Keratinocyte (primary cell): Measurements from ENCODE around the gene CLPTM1L. TPM values are rescaled to one million over a fixed set of nuclear protein-coding genes. Genes with fewer than 3 reads are reported as not detected.

ENCODE experiments used
- DNase-seq: peaks from one replicate; pipeline ENCODE4 v3.0.0-alpha.2; 2011; ENCODE audit warnings: low read depth, missing footprints, low spot score
- FAIRE-seq: peaks from 2 replicates; lab custom pipeline; 2011; peaks lifted over from hg19 to GRCh38; lab: Jason Lieb, UNC
- H2AFZ ChIP-seq: 2 replicates; pipeline ENCODE4 v1.6.0; 2012; ENCODE audit warnings: low read length, control low read depth, inconsistent platforms; ENCODE audit not compliant: control insufficient read depth
- H3K27ac ChIP-seq: 2 replicates; pipeline ENCODE4 v1.5.1; 2011; ENCODE audit warnings: low read length; ENCODE audit not compliant: control insufficient read depth, insufficient read depth
- H3K27me3 ChIP-seq: 3 replicates; pipeline ENCODE4 v1.6.0; 2011; ENCODE audit warnings: low read length; ENCODE audit not compliant: control insufficient read depth, insufficient read depth; ENCODE audit errors: extremely low read depth
- H3K36me3 ChIP-seq, 2 experiments: 2 replicates in 1 of 2; 3 replicates in 1 of 2; pipeline ENCODE4 v1.5.1; 2011; ENCODE audit warnings: low read length in 2 of 2, mild to moderate bottlenecking in 1 of 2; ENCODE audit not compliant: control insufficient read depth in 2 of 2, insufficient read depth in 2 of 2; ENCODE audit errors: extremely low read depth in 1 of 2
- H3K4me1 ChIP-seq: 3 replicates; pipeline ENCODE4 v1.5.1; 2011; ENCODE audit warnings: low read length; ENCODE audit not compliant: control insufficient read depth, insufficient read depth; ENCODE audit errors: extremely low read depth
- H3K4me2 ChIP-seq: 3 replicates; pipeline ENCODE4 v1.6.0; 2011; ENCODE audit warnings: low read depth, low read length; ENCODE audit not compliant: control insufficient read depth, insufficient read depth; ENCODE audit errors: extremely low read depth
- H3K4me3 ChIP-seq, 3 experiments: fragments of 200-600 bp in 1 of 3; sonication (generic) in 1 of 3; 2 replicates in 2 of 3; 3 replicates in 1 of 3; pipeline ENCODE4 v1.5.1; 2011 to 2016; ENCODE audit warnings: low read length in 3 of 3, mild to moderate bottlenecking in 3 of 3, control low read depth in 2 of 3, inconsistent platforms in 1 of 3, low read depth in 1 of 3, mixed read lengths in 1 of 3, mixed run types in 1 of 3, moderate library complexity in 1 of 3; ENCODE audit not compliant: control insufficient read depth in 2 of 3, insufficient read depth in 2 of 3; ENCODE audit errors: extremely low read depth in 1 of 3
- H3K79me2 ChIP-seq: 2 replicates; pipeline ENCODE4 v1.6.0; 2012; ENCODE audit warnings: low read length; ENCODE audit not compliant: control insufficient read depth, insufficient read depth
- H3K9ac ChIP-seq: 3 replicates; pipeline ENCODE4 v1.6.0; 2011; ENCODE audit warnings: low read length; ENCODE audit not compliant: control insufficient read depth, insufficient read depth; ENCODE audit errors: extremely low read depth
- H3K9me1 ChIP-seq: 3 replicates; pipeline ENCODE4 v1.6.0; 2011; ENCODE audit warnings: low read length; ENCODE audit not compliant: control insufficient read depth, insufficient read depth; ENCODE audit errors: extremely low read depth
- H3K9me3 ChIP-seq: 2 replicates; pipeline ENCODE4 v1.5.1; 2012; ENCODE audit warnings: low read depth, low read length; ENCODE audit not compliant: control insufficient read depth
- H4K20me1 ChIP-seq: 3 replicates; pipeline ENCODE4 v1.6.0; 2011; ENCODE audit warnings: low read length; ENCODE audit not compliant: control insufficient read depth, insufficient read depth; ENCODE audit errors: extremely low read depth
- EZH2 ChIP-seq: IDR thresholded peaks from one replicate; pipeline ENCODE4 v1.6.1; 2012; ENCODE audit warnings: inconsistent platforms, mild to moderate bottlenecking, low read length, moderate library complexity
- dilution Hi-C: fragments of 300-500 bp; cut with MboI; formaldehyde crosslinking; loops from one replicate; pipeline ENCODE4 v1.7.0; 2020; ENCODE audit warnings: low sequenced_read_pairs; ENCODE audit not compliant: extremely low pct_ligation_motif_present
- polyA plus RNA-seq, 5 experiments: library from polyadenylated mRNA; depleted of rRNA in 3 of 5; stranded (reverse) in 3 of 5; stranded (forward) in 1 of 5; unstranded in 1 of 5; fragments of >200 nt; gene quantifications; 1 replicate in 1 of 5; 2 replicates in 3 of 5; 3 replicates in 1 of 5; pipeline versions ENCODE4 v1.2.1 to v1.2.3, GENCODE V29; 2011 to 2012; ENCODE audit warnings: missing spikeins in 2 of 5, low read depth in 1 of 5, low replicate concordance in 1 of 5
- TF ChIP-seq, protein P1 (sequence below), 3 experiments: IDR thresholded peaks in 1 of 3; conservative IDR thresholded peaks in 1 of 3; optimal IDR thresholded peaks in 1 of 3; 2 replicates in 2 of 3; 3 replicates in 1 of 3; pipeline versions ENCODE3 to v1.5.1; 2011; ENCODE audit warnings: low read length in 3 of 3, mild to moderate bottlenecking in 3 of 3, moderate library complexity in 2 of 3, control low read depth in 1 of 3, inconsistent platforms in 1 of 3; ENCODE audit not compliant: insufficient read depth in 2 of 3; ENCODE audit errors: extremely low read depth in 1 of 3

CLPTM1L gene
- polyA plus RNA-seq, 1 donor (not counting 4 experiments of a cell fraction or from before 2014, with no cell fraction given): 142 TPM

GRCh38 chr5:1391691-1392090 lies 46.8 kb upstream of the CLPTM1L start:
- H2AFZ ChIP-seq: no peak overlapping the region
- H3K9me3 ChIP-seq: no peaks in the 10 kb centered on the region
- no peaks in the 10 kb centered on the region for H3K9me1 ChIP-seq
- no peaks in the 10 kb centered on the region for H3K4me1 ChIP-seq
- FAIRE-seq: no peak
- H3K4me3 ChIP-seq: no peak overlapping the region
- H3K36me3 ChIP-seq: no peaks in the 10 kb centered on the region
- dilution Hi-C loops: no loop called here
- no peak overlapping the region for H3K9ac ChIP-seq
- H3K27ac ChIP-seq: no peak overlapping the region
- H3K79me2 ChIP-seq: no peaks in the 10 kb centered on the region
- no peak for DNase-seq
- H3K27me3 ChIP-seq: peaks cover 31% of the 10 kb centered on the region
- no peak for TF ChIP-seq EZH2
- TF ChIP-seq, protein P1, sequence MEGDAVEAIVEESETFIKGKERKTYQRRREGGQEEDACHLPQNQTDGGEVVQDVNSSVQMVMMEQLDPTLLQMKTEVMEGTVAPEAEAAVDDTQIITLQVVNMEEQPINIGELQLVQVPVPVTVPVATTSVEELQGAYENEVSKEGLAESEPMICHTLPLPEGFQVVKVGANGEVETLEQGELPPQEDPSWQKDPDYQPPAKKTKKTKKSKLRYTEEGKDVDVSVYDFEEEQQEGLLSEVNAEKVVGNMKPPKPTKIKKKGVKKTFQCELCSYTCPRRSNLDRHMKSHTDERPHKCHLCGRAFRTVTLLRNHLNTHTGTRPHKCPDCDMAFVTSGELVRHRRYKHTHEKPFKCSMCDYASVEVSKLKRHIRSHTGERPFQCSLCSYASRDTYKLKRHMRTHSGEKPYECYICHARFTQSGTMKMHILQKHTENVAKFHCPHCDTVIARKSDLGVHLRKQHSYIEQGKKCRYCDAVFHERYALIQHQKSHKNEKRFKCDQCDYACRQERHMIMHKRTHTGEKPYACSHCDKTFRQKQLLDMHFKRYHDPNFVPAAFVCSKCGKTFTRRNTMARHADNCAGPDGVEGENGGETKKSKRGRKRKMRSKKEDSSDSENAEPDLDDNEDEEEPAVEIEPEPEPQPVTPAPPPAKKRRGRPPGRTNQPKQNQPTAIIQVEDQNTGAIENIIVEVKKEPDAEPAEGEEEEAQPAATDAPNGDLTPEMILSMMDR (optimal IDR thresholded peaks at IDR 0.05 in 1 of 3, IDR thresholded peaks at IDR 0.05 in 1 of 3, conservative IDR thresholded peaks at IDR 0.05 in 1 of 3; ENCODE audit: extremely low read depth in 1 of 3, insufficient read depth in 2 of 3, low read length in 3 of 3): no peak
- H3K4me2 ChIP-seq: no peak overlapping the region
- H4K20me1 ChIP-seq: no peaks in the 10 kb centered on the region

DNA sequence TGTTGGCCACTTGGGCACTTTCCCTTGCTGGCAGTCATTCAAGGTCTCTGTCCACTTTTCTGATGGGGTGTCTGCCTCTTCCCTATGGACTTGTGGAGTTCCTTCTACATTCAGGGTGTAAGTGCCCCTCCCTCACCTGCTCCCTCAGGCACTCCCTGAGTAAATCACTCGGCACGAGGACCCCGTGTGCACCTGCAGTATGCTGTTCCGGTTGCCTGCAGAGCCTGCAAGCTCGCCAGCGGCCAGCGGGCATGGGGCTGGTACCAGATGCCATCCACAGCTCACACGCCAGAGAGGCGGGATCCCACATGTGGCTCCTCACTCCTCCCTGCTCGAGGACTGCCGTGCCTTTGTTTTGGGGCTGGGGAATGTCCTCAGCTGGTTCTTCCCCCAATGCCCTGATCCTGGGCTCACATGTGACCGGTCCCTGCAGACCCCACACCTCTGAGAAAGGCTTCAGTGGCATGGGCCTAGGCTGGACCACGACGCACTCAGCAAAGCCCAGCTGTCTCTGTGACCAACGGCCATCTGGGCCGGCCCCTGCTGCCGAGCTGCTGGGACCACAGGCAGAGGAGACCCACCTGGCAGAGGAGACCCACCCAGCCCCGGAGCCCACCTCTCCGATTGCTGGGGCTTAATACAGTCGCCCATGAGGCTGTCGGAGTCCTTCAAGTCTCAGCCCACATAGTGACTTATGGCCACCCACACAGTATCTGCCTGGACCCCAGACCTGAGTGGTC lies 46.1 kb upstream of the CLPTM1L start:
- no peak overlapping the region for H2AFZ ChIP-seq
- no peak overlapping the region for H3K4me3 ChIP-seq
- peaks cover 37% of the 10 kb centered on the region for H3K27me3 ChIP-seq
- FAIRE-seq (no peak), DNase-seq (no peak)
- H4K20me1 ChIP-seq: no peaks in the 10 kb centered on the region
- no peaks in the 10 kb centered on the region for H3K79me2 ChIP-seq
- H3K36me3 ChIP-seq: no peaks in the 10 kb centered on the region
- no peaks in the 10 kb centered on the region for H3K9me1 ChIP-seq
- H3K9me3 ChIP-seq: no peaks in the 10 kb centered on the region
- peaks cover 3% of the 10 kb centered on the region for H3K4me1 ChIP-seq
- no peak overlapping the region for H3K9ac ChIP-seq
- TF ChIP-seq EZH2: no peak
- TF ChIP-seq, protein P1 (optimal IDR thresholded peaks at IDR 0.05 in 1 of 3, IDR thresholded peaks at IDR 0.05 in 1 of 3, conservative IDR thresholded peaks at IDR 0.05 in 1 of 3; ENCODE audit: extremely low read depth in 1 of 3, insufficient read depth in 2 of 3, low read length in 3 of 3): no peak
- H3K4me2 ChIP-seq: no peak overlapping the region
- dilution Hi-C loops: no loop called here
- H3K27ac ChIP-seq: no peak overlapping the region
